Left renal cortex interstitium (tissue), 4 donors: ENCODE results near the gene GGACT. TPM values are rescaled to one million over a fixed set of nuclear protein-coding genes. Genes with fewer than 3 reads are reported as not detected.

ENCODE experiments used
- DNase-seq, 4 donors: peaks; one replicate each; pipeline ENCODE4 v3.0.0-alpha.2; 2013; ENCODE audit warnings: low read depth in 4 of 4, low spot score in 2 of 4, missing footprints in 1 of 4
- polyA plus RNA-seq, 4 donors: library from polyadenylated mRNA; unstranded; fragments of 120-200 nt; gene quantifications; one replicate each; pipeline ENCODE4 v1.2.1, GENCODE V29; 2013; ENCODE audit not compliant: insufficient read length in 4 of 4

GGACT gene
- polyA plus RNA-seq, 4 donors = 4.7 to 6.8 (median 6.0) TPM

DNA sequence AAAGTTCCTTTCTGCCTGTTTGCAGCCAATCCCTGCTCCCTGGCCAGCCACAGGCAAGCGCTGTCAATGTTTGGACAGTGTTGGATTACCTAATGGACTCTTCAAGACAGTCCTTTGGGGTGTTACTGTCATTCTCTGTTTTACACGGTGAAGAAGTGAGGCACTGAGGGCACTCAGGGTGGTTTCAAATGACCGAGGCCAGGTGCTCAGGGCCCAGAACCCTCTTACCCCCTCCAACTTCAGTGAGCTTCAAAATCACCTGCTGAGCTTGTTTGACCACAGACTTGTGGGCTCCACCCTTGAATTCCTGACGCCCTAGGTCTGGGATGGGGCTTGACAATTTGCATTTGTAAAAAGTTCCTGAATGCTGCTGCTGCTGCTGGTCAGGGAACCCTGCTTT, 97.9 kb downstream of the GGACT start:
- no peak for DNase-seq

DNA sequence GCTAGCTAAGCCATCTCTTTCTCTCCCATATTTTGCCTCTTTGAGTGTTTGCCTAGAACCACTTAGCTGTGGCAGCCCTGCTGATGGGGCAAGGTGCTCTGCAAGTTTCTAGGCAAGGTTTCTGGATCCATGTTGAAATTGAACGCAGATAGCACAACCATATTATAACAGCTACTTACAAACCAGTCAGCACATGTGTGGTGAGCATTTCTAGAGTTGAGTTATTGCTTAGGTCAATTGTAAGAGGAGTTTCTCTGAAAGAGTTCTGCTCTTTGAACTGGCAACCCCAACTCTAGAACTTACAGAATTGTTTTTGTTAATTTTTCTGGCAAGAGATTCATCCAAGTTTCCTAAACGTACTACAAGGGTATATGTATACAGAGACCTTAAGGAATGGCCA, 103.3 kb downstream of the GGACT start:
- DNase-seq = no peak

DNA sequence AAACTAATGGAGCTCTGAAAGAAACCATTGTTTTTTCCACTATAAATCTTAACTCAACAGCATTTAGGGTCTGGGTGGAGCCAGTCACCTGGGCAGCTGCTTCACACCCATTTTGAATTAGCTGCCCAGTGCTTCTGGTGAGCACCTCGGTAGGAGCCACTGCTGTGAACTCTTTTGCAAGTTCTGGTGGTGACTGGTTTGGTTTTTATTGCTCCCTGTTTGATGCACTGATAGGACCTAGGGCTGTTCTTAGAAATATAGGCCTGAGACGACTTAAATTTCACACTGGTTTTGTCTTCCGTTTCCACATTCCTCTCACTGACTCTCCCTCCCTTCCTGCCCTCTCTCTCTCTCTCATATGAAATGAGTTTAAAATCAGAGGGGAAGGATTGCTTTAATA, 103.9 kb downstream of the GGACT start:
- DNase-seq = no peak

DNA sequence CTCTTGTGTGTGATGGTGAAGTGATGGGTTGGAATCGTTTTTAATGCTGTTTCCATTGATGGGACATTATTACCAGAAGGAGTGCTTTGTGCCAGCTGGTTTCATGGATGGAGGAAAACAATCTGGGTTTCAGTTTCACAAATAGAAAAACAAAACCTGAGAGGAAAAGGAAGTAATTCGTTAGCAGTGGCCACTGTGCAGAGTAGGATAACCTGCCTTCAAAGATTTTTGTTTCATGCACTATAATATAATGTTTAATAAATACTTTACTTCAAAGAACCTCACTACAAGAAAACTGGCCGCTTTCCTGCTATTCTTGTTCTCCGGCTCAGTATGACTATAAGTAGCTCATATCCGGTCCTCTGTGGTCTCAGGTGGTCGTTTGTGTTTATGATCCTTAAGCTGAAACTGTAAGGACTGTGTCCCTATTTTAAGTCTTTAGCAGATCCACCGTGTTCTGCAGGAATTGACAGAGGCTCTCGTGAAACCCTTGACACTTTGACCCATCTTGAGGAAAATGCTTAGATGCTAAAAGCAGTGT, 104.7 kb downstream of the GGACT start:
- no peak for DNase-seq

DNA sequence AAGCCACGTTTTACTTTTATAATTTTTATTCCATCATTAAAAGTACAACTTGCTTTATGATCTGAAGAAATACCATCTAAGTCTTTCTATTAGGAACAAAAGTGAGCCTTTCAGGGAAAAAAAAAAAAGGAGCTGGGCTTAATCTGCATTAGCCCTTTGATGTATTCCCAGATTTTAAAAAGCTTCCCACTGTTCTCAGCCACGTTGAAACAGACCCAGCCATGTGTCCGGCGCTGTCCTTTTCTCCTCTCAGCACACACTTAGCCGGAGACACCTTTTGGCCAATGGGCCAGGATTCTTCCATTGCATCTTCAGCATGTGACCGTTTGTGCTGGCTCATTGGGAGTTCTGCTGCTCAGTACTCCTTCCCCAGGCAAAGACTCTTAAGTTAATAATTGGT, 105.5 kb downstream of the GGACT start:
- DNase-seq = no peak

DNA sequence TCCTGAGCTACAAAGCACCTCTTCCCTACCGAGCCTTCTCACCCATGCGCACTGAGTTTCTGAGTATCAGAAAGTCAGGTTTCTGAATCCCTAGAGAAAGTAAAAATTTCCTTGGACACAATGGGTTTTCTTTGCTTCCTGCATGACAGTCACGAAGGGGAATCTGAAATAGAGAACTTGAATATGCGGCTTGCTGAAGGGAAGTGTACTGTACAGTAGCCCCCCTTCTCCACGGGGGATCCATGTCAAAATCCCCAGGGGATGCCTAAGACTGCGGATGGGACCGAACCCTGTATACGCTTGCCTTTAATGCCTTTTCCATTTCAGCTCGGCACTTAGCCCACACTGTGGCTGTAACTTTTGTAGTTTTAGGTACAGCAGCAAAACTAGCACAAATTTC, 107.9 kb downstream of the GGACT start:
- DNase-seq = no peak

Other genes with a start within 250 kb of the GGACT start
- 10 to 100 TPM; 34.9 to 39.3 (median 37.1) TPM for gene TMTC4, start 86.0 kb upstream of the GGACT start, polyA plus RNA-seq